ENCODE data around the gene COL6A5.

- TF ChIP-seq CTCF (conservative IDR thresholded peaks at IDR 0.05 in 1 of 2, IDR thresholded peaks at IDR 0.05 in 1 of 2; ENCODE audit: extremely low read depth in 1 of 2, insufficient read depth in 1 of 2, low read depth in 1 of 2, low read length in 2 of 2) (no peak), EZH2 (IDR thresholded peaks at IDR 0.05; ENCODE audit: borderline replicate concordance, low read length) (no peak)
These were observed 112.2 kb downstream of the COL6A5 start for GRCh38 chr3:130457671-130458070.
